ENCODE results near the gene DNAH11. TPM values are rescaled to one million over a fixed set of nuclear protein-coding genes. Genes with fewer than 3 reads are reported as not detected.

The DNAH11 gene
- total RNA-seq, 1 experiment from 2014 or later: 0.39 TPM

GRCh38 chr7:21572331-21573313 is 29.8 kb downstream of the DNAH11 start:
- Histone ChIP-seq H3K9me3 (ENCODE audit: control insufficient read depth in 1 of 2, insufficient read depth in 1 of 2, low read depth in 1 of 2, low read length in 2 of 2) (no peaks in the 10 kb centered on the region), H3K4me3 (replicated peaks in 1 of 2; ENCODE audit: low read depth in 1 of 2, low read length in 2 of 2) (no peak overlapping the region), H3K79me2 (ENCODE audit: insufficient read depth, low read length) (no peaks in the 10 kb centered on the region), H3K9ac (ENCODE audit: low read length) (no peak overlapping the region), H2AFZ (ENCODE audit: low read depth, low read length, poor library complexity, severe bottlenecking) (no peak overlapping the region), H4K20me1 (ENCODE audit: insufficient read depth) (no peaks in the 10 kb centered on the region), H3K4me2 (ENCODE audit: low read length) (no peak overlapping the region), H3K9me2 (ENCODE audit: insufficient read depth) (no peaks in the 10 kb centered on the region), H3K27me3 (ENCODE audit: insufficient read depth, low read length) (no peaks in the 10 kb centered on the region), H3K27ac (ENCODE audit: low read depth, low read length) (no peak overlapping the region), H3K4me1 (ENCODE audit: control insufficient read depth in 1 of 2, insufficient read depth in 2 of 2, low read length in 2 of 2) (no peaks in the 10 kb centered on the region), H3K36me3 (ENCODE audit: control insufficient read depth in 1 of 2, insufficient read depth in 2 of 2, low read length in 2 of 2) (no peaks in the 10 kb centered on the region)
- intact Hi-C loops (cut with micrococcal nuclease): no loop called here
- ChIA-PET CTCF (interaction anchor here (1.3 kb wide), 1 partner anchor 194 kb away, joined by 3 read pairs; no protein-coding TSS in a partner anchor), RAD21 (ENCODE audit: low non-redundant PET in 1 of 2, low total read pairs in 2 of 2, uncharacterized antibody in 2 of 2, unreplicated experiment in 2 of 2) (no interaction called here), POLR2A (no interaction called here)
- ATAC-seq (no peak), DNase-seq (ENCODE audit: low read depth, low spot score) (no peak)
- BruUV-seq (replicated peaks): no TSS peak
- TF ChIP-seq, protein P1, sequence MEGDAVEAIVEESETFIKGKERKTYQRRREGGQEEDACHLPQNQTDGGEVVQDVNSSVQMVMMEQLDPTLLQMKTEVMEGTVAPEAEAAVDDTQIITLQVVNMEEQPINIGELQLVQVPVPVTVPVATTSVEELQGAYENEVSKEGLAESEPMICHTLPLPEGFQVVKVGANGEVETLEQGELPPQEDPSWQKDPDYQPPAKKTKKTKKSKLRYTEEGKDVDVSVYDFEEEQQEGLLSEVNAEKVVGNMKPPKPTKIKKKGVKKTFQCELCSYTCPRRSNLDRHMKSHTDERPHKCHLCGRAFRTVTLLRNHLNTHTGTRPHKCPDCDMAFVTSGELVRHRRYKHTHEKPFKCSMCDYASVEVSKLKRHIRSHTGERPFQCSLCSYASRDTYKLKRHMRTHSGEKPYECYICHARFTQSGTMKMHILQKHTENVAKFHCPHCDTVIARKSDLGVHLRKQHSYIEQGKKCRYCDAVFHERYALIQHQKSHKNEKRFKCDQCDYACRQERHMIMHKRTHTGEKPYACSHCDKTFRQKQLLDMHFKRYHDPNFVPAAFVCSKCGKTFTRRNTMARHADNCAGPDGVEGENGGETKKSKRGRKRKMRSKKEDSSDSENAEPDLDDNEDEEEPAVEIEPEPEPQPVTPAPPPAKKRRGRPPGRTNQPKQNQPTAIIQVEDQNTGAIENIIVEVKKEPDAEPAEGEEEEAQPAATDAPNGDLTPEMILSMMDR (IDR thresholded peaks at IDR 0.05 in 2 of 3, conservative IDR thresholded peaks at IDR 0.05 in 1 of 3; ENCODE audit: borderline replicate concordance in 1 of 3, insufficient read depth in 1 of 3, low read depth in 2 of 3, low read length in 2 of 3): no peak
- no peak for TF ChIP-seq YY1 (IDR thresholded peaks at IDR 0.05; ENCODE audit: extremely low read depth, insufficient replicate concordance, low read depth, low read length)
- no peak for TF ChIP-seq ATF3 (IDR thresholded peaks at IDR 0.05)
- no peak for TF ChIP-seq REST (IDR thresholded peaks at IDR 0.05; ENCODE audit: low read depth)
- no peak for TF ChIP-seq FOSL1 (IDR thresholded peaks at IDR 0.05; ENCODE audit: low read depth)
- TF ChIP-seq EGR1 (IDR thresholded peaks at IDR 0.05; ENCODE audit: low read depth): no peak
- TF ChIP-seq POLR2A (IDR thresholded peaks at IDR 0.05; ENCODE audit: borderline replicate concordance, extremely low read depth, insufficient read depth, insufficient read length): no peak
- no peak for TF ChIP-seq POLR2AphosphoS5 (IDR thresholded peaks at IDR 0.05; ENCODE audit: low read depth, low read length)

All from HCT116 (cell line).